Measurements from ENCODE around the gene KCTD17. TPM values are rescaled to one million over a fixed set of nuclear protein-coding genes. Genes with fewer than 3 reads are reported as not detected.
A peak's percentile ranks its signal among the peaks of the same experiment; 100 is the strongest.

Gene KCTD17
- total RNA-seq, 1 donor from 2014 or later = 34.9 TPM

DNA sequence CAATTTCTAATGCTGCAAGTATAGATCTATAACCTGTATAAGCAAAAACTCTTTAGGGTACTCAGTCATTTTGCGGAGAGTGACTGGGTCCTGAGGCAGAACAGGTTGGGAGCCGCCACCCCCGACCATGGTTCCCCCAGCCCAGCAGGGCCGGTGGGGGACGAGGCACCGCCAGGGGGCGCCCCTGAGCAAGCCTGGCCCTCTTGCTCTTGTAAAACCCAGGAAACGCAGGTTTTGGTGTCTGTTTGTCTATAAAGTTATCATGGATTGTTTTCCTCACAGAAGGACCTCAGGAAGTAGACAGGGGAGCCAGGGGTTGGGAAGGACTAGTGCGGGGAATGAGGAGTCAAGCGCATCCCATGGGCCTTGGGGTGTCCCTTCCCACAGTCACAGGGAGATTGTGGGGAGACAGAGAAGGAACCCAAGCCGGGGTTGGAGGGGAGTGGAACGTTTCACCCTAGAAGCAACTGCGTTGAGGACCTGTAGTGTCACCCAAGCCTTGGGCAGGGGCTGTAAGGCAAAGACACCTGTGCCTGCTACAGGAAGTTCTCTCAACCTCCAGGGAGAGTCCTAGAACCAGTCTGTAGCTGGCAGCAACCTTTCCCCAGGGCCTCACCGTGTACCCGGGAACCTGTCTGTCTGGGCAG, 26.4 kb downstream of the KCTD17 start:
- intact Hi-C loops (cut with DNase I) = no loop called here
- H3K27me3 ChIP-seq = no peaks in the 10 kb centered on the region
- H3K4me1 ChIP-seq = no peaks in the 10 kb centered on the region
- no peaks in the 10 kb centered on the region for H3K36me3 ChIP-seq
- H3K27ac ChIP-seq = no peak overlapping the region
- H3K4me3 ChIP-seq = no peak overlapping the region
- no peaks in the 10 kb centered on the region for H3K9me3 ChIP-seq
- TF ChIP-seq, protein P1, sequence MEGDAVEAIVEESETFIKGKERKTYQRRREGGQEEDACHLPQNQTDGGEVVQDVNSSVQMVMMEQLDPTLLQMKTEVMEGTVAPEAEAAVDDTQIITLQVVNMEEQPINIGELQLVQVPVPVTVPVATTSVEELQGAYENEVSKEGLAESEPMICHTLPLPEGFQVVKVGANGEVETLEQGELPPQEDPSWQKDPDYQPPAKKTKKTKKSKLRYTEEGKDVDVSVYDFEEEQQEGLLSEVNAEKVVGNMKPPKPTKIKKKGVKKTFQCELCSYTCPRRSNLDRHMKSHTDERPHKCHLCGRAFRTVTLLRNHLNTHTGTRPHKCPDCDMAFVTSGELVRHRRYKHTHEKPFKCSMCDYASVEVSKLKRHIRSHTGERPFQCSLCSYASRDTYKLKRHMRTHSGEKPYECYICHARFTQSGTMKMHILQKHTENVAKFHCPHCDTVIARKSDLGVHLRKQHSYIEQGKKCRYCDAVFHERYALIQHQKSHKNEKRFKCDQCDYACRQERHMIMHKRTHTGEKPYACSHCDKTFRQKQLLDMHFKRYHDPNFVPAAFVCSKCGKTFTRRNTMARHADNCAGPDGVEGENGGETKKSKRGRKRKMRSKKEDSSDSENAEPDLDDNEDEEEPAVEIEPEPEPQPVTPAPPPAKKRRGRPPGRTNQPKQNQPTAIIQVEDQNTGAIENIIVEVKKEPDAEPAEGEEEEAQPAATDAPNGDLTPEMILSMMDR (IDR thresholded peaks at IDR 0.05) = peak; percentile 49 to 75 (median 70)
- no peak for DNase-seq (ENCODE audit: low spot score in 2 of 2)

DNA sequence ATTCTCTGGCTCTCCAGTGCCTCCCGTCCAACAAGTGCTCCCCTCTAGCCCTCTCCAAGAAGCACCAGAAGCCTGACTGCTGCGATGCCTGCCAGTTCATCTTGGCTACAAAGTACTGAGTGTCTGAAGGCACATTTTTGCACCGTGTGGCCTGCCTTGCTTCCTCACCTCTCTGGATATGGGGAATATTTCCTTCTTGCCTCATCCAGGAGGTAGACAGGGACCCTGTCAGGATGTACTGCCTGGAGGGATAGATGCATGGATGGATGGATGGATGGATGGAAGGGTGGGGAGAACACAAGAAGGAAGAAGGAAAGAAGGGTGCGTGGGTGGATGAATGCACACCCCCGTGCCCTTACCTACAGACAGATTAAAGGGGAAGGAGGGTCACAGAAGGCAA, 27.6 kb downstream of the KCTD17 start:
- TF ChIP-seq, protein P1 (IDR thresholded peaks at IDR 0.05) = no peak
- Histone ChIP-seq H3K27me3 (no peaks in the 10 kb centered on the region), H3K27ac (no peak overlapping the region), H3K36me3 (no peaks in the 10 kb centered on the region), H3K4me3 (no peak overlapping the region), H3K4me1 (no peaks in the 10 kb centered on the region), H3K9me3 (no peaks in the 10 kb centered on the region)
- DNase-seq (ENCODE audit: low spot score in 2 of 2) = no peak
- intact Hi-C loops (cut with DNase I) = no loop called here

DNA sequence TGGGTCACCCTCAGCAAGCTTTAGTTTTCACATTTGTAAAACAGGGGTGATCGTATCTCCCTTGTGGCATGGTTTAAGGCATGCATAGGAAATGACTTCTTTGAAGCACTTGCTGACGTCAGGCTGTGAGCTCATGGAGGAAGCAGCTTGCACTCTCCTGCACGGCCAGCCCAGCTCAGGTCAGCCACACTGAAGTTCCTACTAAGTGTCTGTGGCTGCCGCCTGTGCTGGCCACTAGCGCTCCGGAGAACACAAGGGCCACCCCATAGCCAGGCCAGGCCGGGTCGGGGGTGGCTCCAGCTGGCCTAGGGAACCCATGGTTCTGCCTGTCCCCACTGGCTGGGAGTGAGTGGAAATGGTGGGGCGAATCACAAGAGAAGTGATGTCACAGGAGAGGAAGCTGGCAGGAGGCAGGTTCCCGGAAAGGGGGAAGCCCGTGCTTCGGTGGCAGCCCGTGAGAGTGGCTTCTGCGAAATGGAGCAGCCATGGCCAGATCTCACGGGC, 28.2 kb downstream of the KCTD17 start:
- peak in 1 of 2 donors; percentile 40 for DNase-seq (ENCODE audit: low spot score in 2 of 2)
- Histone ChIP-seq H3K9me3 (no peaks in the 10 kb centered on the region), H3K27me3 (no peaks in the 10 kb centered on the region), H3K4me1 (no peaks in the 10 kb centered on the region), H3K27ac (no peak overlapping the region), H3K36me3 (no peaks in the 10 kb centered on the region), H3K4me3 (no peak overlapping the region)
- TF ChIP-seq, protein P1 (IDR thresholded peaks at IDR 0.05) = no peak
- intact Hi-C loops (cut with DNase I) = no loop called here

GRCh38 chr22:37080438-37080837, 28.9 kb downstream of the KCTD17 start:
- no peak overlapping the region for H3K4me3 ChIP-seq
- TF ChIP-seq, protein P1 (IDR thresholded peaks at IDR 0.05) = no peak
- H3K27me3 ChIP-seq = no peaks in the 10 kb centered on the region
- H3K36me3 ChIP-seq = no peaks in the 10 kb centered on the region
- H3K4me1 ChIP-seq = no peaks in the 10 kb centered on the region
- no peak overlapping the region for H3K27ac ChIP-seq
- H3K9me3 ChIP-seq = no peaks in the 10 kb centered on the region
- intact Hi-C loops (cut with DNase I) = no loop called here
- DNase-seq (ENCODE audit: low spot score in 2 of 2) = no peak

DNA sequence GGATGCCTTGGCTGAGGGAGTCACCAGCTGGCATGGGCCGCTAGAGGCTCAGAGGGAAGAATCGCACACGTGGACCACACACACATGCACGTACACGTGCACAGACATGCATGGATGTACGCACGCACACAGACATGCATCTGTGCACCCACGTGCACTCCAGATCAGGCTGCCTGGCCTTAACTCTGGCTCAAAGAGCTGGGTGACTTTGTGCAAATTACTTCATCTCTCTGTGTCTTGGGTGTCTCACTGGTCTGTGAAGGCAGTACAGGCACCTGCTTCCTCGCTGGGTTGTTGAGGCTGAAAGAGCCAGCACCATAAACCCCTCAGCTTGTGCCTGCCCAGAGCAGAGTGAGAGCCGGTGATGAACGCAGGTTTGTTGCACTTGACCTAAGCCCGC, 29.3 kb downstream of the KCTD17 start:
- Histone ChIP-seq H3K4me1 (no peaks in the 10 kb centered on the region), H3K27ac (no peak overlapping the region), H3K4me3 (no peak overlapping the region), H3K36me3 (no peaks in the 10 kb centered on the region), H3K9me3 (no peaks in the 10 kb centered on the region), H3K27me3 (no peaks in the 10 kb centered on the region)
- no peak for DNase-seq (ENCODE audit: low spot score in 2 of 2)
- TF ChIP-seq, protein P1 (IDR thresholded peaks at IDR 0.05) = no peak
- intact Hi-C loops (cut with DNase I) = no loop called here
